Ovary (tissue), 3 donors: ENCODE data around the gene CMPK2.

Experiments
- CTCF ChIP-seq, 3 donors: fragments of 450-650 bp in 2 of 3; fragments of 200-600 bp in 1 of 3; IDR thresholded peaks; one replicate each; pipeline versions ENCODE4 v1.5.1 to v1.8.0; 2016 to 2022; ENCODE audit warnings: antibody characterized with exemption in 3 of 3, mild to moderate bottlenecking in 1 of 3
- POLR2A ChIP-seq: fragments of 450-650 bp; IDR thresholded peaks from one replicate; pipeline ENCODE4 v1.6.1; 2017; ENCODE audit warnings: antibody characterized with exemption, mild to moderate bottlenecking, moderate library complexity
- donor health status: DM: no; HTN: no; CAD: no.

DNA sequence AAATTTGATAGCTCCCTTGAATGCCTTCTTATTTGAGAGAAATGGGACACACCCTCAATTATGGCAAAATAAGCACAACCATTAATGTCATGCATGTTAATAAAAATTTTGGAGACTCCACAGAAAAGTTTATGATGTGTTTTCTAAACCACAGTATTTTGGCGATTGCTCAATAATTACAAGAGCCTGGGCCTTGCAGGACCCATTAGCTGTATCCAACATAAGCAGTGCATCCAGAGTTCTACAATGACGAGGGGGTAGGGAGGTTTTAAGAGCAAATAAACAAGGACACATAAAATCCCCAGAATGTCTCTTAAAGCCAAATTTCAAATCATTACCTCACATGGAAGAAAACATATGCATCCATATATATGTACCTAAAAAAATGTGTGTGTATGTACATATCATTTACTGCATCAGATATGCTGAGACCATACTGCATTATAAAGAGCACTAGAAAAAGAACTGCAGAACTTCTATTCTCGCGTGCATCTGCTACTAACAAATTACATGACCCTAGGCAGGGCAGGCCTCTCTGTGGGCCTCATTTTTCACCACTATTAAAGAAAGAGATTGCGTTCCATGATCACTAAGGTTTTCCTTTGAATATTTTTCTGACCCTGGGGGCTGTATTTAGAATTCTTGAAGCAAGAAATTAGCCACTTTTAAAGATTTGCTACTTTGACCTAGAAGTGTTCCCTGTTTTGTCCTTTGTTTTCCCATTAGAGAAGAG is 38.0 kb downstream of the CMPK2 start:
- TF ChIP-seq POLR2A: no peak
- TF ChIP-seq CTCF (IDR thresholded peaks at IDR 0.05): no peak
